ENCODE results near the gene HSF5. TPM values are rescaled to one million over a fixed set of nuclear protein-coding genes. Genes with fewer than 3 reads are reported as not detected.
A peak's percentile ranks its signal among the peaks of the same experiment; 100 is the strongest.

The HSF5 gene
- total and polyA plus RNA-seq, 2 of the 13 experiments (the other 11 are each of a cell fraction or from before 2014, with no cell fraction given) = not detected

DNA sequence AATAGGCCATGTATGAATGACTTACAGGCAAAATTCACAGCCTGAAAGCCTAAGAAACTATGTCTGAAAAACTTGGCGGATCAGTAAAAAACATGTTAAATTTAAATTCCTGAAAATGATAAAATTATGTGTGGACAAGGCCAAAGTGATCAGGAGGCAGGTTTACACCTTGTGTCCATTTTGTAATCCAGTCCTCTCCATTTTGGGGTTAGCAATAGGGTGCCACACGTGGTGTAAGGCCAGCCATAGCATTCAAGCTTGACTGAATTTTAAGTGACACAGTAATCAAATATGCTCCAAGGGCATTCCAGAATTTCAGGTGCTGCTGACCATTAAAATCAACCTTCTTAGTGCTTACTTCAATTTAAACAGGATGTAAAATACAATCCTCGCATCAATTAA, 73.6 kb downstream of the HSF5 start (continued):
- TF ChIP-seq, protein P1, sequence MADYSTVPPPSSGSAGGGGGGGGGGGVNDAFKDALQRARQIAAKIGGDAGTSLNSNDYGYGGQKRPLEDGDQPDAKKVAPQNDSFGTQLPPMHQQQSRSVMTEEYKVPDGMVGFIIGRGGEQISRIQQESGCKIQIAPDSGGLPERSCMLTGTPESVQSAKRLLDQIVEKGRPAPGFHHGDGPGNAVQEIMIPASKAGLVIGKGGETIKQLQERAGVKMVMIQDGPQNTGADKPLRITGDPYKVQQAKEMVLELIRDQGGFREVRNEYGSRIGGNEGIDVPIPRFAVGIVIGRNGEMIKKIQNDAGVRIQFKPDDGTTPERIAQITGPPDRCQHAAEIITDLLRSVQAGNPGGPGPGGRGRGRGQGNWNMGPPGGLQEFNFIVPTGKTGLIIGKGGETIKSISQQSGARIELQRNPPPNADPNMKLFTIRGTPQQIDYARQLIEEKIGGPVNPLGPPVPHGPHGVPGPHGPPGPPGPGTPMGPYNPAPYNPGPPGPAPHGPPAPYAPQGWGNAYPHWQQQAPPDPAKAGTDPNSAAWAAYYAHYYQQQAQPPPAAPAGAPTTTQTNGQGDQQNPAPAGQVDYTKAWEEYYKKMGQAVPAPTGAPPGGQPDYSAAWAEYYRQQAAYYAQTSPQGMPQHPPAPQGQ (CRISPR knock-in tag; IDR thresholded peaks at IDR 0.05; ENCODE audit: borderline replicate concordance) = no peak
- no peak for TF ChIP-seq ZKSCAN8 (CRISPR knock-in tag; IDR thresholded peaks at IDR 0.05; ENCODE audit: borderline replicate concordance)
- TF ChIP-seq ZNF3 (CRISPR knock-in tag; IDR thresholded peaks at IDR 0.05) = no peak
- TF ChIP-seq SRF (IDR thresholded peaks at IDR 0.05; ENCODE audit: low read depth, low read length) = no peak
- TF ChIP-seq ZNF430 (CRISPR knock-in tag; IDR thresholded peaks at IDR 0.05) = no peak
- TF ChIP-seq, protein P2, sequence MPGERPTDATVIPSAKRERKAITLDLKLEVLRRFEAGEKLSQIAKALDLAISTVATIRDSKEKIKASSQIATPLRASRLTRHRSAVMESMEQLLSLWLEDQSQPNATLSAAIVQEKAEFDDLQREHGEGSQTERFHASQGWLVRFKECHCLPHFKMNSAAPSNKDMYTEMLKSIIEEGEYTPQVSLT (CRISPR knock-in tag; IDR thresholded peaks at IDR 0.05; ENCODE audit: borderline replicate concordance, low read depth) = no peak
- no peak for TF ChIP-seq ZZZ3 (CRISPR knock-in tag; IDR thresholded peaks at IDR 0.05; ENCODE audit: borderline replicate concordance)
- TF ChIP-seq ZSCAN31 (CRISPR knock-in tag; IDR thresholded peaks at IDR 0.05; ENCODE audit: low read depth) = no peak
- no peak for TF ChIP-seq KLF12 (CRISPR knock-in tag; IDR thresholded peaks at IDR 0.05; ENCODE audit: borderline replicate concordance)
- TF ChIP-seq U2AF1 (optimal IDR thresholded peaks at IDR 0.05; ENCODE audit: low read depth, low read length) = no peak
- TF ChIP-seq, protein P3, sequence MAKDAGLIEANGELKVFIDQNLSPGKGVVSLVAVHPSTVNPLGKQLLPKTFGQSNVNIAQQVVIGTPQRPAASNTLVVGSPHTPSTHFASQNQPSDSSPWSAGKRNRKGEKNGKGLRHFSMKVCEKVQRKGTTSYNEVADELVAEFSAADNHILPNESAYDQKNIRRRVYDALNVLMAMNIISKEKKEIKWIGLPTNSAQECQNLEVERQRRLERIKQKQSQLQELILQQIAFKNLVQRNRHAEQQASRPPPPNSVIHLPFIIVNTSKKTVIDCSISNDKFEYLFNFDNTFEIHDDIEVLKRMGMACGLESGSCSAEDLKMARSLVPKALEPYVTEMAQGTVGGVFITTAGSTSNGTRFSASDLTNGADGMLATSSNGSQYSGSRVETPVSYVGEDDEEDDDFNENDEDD (CRISPR knock-in tag; IDR thresholded peaks at IDR 0.05; ENCODE audit: borderline replicate concordance) = peak; percentile 60
- TF ChIP-seq SP4 (CRISPR knock-in tag; IDR thresholded peaks at IDR 0.05) = no peak
- TF ChIP-seq, protein P4, sequence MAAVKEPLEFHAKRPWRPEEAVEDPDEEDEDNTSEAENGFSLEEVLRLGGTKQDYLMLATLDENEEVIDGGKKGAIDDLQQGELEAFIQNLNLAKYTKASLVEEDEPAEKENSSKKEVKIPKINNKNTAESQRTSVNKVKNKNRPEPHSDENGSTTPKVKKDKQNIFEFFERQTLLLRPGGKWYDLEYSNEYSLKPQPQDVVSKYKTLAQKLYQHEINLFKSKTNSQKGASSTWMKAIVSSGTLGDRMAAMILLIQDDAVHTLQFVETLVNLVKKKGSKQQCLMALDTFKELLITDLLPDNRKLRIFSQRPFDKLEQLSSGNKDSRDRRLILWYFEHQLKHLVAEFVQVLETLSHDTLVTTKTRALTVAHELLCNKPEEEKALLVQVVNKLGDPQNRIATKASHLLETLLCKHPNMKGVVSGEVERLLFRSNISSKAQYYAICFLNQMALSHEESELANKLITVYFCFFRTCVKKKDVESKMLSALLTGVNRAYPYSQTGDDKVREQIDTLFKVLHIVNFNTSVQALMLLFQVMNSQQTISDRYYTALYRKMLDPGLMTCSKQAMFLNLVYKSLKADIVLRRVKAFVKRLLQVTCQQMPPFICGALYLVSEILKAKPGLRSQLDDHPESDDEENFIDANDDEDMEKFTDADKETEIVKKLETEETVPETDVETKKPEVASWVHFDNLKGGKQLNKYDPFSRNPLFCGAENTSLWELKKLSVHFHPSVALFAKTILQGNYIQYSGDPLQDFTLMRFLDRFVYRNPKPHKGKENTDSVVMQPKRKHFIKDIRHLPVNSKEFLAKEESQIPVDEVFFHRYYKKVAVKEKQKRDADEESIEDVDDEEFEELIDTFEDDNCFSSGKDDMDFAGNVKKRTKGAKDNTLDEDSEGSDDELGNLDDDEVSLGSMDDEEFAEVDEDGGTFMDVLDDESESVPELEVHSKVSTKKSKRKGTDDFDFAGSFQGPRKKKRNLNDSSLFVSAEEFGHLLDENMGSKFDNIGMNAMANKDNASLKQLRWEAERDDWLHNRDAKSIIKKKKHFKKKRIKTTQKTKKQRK (IDR thresholded peaks at IDR 0.05; ENCODE audit: low read length) = no peak
- no peak for TF ChIP-seq THAP11 (CRISPR knock-in tag; IDR thresholded peaks at IDR 0.05)
- TF ChIP-seq ZNF124 (CRISPR knock-in tag; IDR thresholded peaks at IDR 0.05) = no peak
- TF ChIP-seq, protein P5, sequence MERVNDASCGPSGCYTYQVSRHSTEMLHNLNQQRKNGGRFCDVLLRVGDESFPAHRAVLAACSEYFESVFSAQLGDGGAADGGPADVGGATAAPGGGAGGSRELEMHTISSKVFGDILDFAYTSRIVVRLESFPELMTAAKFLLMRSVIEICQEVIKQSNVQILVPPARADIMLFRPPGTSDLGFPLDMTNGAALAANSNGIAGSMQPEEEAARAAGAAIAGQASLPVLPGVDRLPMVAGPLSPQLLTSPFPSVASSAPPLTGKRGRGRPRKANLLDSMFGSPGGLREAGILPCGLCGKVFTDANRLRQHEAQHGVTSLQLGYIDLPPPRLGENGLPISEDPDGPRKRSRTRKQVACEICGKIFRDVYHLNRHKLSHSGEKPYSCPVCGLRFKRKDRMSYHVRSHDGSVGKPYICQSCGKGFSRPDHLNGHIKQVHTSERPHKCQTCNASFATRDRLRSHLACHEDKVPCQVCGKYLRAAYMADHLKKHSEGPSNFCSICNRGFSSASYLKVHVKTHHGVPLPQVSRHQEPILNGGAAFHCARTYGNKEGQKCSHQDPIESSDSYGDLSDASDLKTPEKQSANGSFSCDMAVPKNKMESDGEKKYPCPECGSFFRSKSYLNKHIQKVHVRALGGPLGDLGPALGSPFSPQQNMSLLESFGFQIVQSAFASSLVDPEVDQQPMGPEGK (CRISPR knock-in tag; IDR thresholded peaks at IDR 0.05) = no peak; the same call in 1 of the 2 replicates
- no peak for TF ChIP-seq ZNF460 (CRISPR knock-in tag; IDR thresholded peaks at IDR 0.05; ENCODE audit: borderline replicate concordance)
- no peak for TF ChIP-seq KLF6 (CRISPR knock-in tag; IDR thresholded peaks at IDR 0.05)
- peak; percentile 86 for TF ChIP-seq RBFOX2 (IDR thresholded peaks at IDR 0.05; ENCODE audit: low read depth, low read length)
- no peak for TF ChIP-seq RBM22 (optimal IDR thresholded peaks at IDR 0.05; ENCODE audit: low read length)
- no peak for TF ChIP-seq ATF1 (CRISPR knock-in tag; IDR thresholded peaks at IDR 0.05)
- TF ChIP-seq SOX5 (CRISPR knock-in tag; IDR thresholded peaks at IDR 0.05; ENCODE audit: borderline replicate concordance) = peak; percentile 29; the same call in 1 of the 2 replicates
- TF ChIP-seq ZNF563 (CRISPR knock-in tag; IDR thresholded peaks at IDR 0.05) = no peak
- TF ChIP-seq KDM5A (IDR thresholded peaks at IDR 0.05; ENCODE audit: borderline replicate concordance, low read length) = 0 out of 2 replicates have a peak, but pooled peaks have one; percentile 45

Data from HepG2 (cell line).